Left lung (tissue), 10 donors: Measurements from ENCODE around the gene SLC30A2. TPM values are rescaled to one million over a fixed set of nuclear protein-coding genes. Genes with fewer than 3 reads are reported as not detected.

Experiments
- ATAC-seq: fragments of 200-7000 bp; cut with Tn5 transposase; one replicate; pipeline ENCODE4 v1.9.1; 2020; ENCODE audit warnings: moderate library complexity
- DNase-seq, 4 donors: peaks; one replicate each; pipeline ENCODE4 v3.0.0-alpha.2; 2013 to 2020
- H3K27ac ChIP-seq, 2 donors: fragments of 200-600 bp; sonication (generic) in 1 of 2; one replicate each; pipeline versions ENCODE4 v1.5.0 to v1.8.0; 2020 to 2021
- H3K27me3 ChIP-seq, 2 donors: fragments of 200-600 bp; sonication (generic) in 1 of 2; one replicate each; pipeline versions ENCODE4 v1.5.0 to v1.8.0; 2020 to 2021
- H3K36me3 ChIP-seq, 2 donors: fragments of 200-600 bp; sonication (generic) in 1 of 2; one replicate each; pipeline versions ENCODE4 v1.5.0 to v1.8.0; 2020 to 2021
- H3K4me1 ChIP-seq, 2 donors: fragments of 200-600 bp; one replicate each; pipeline ENCODE4 v1.8.0; 2021
- H3K4me3 ChIP-seq, 2 donors: fragments of 200-600 bp; sonication (generic) in 1 of 2; one replicate each; pipeline versions ENCODE4 v1.5.0 to v1.8.0; 2020 to 2021; ENCODE audit warnings: mild to moderate bottlenecking in 1 of 2
- H3K9me3 ChIP-seq, 2 donors: fragments of 200-600 bp; sonication (generic) in 1 of 2; one replicate each; pipeline versions ENCODE4 v1.5.0 to v1.8.0; 2020 to 2021
- intact Hi-C, 2 donors: fragments of 100-400 bp; cut with DNase I; formaldehyde crosslinking; loops; one replicate each; pipeline versions ENCODE4 v1.11.2 to v1.14.2; 2022
- polyA plus RNA-seq, 6 donors: library from polyadenylated mRNA; unstranded; fragments of 120-200 nt; gene quantifications; one replicate each; pipeline ENCODE4 v1.2.1, GENCODE V29; 2013; ENCODE audit not compliant: insufficient read length in 6 of 6
- total RNA-seq, 2 donors: library from RNA; stranded (reverse); fragmentation: NEBNext Ultra II Directional; extraction: Animal tissue kit (Norgen Biotek cat#: 25700); gene quantifications; one replicate each; pipeline ENCODE4 v1.2.1, GENCODE V29; 2021
- TF ChIP-seq, protein P1 (sequence below), 2 donors: fragments of 200-600 bp; sonication (generic) in 1 of 2; IDR thresholded peaks; one replicate each; pipeline versions ENCODE4 v1.5.0 to v1.8.0; 2021; ENCODE audit warnings: antibody characterized with exemption in 2 of 2
- donor health status: DM: no; HTN: yes; CAD: no.
- donor health status: DM: no; HTN: no; CAD: no.

Gene SLC30A2
- total and polyA plus RNA-seq, 8 donors: 0.14 to 0.29 (median 0.27) TPM; not detected in 1

DNA sequence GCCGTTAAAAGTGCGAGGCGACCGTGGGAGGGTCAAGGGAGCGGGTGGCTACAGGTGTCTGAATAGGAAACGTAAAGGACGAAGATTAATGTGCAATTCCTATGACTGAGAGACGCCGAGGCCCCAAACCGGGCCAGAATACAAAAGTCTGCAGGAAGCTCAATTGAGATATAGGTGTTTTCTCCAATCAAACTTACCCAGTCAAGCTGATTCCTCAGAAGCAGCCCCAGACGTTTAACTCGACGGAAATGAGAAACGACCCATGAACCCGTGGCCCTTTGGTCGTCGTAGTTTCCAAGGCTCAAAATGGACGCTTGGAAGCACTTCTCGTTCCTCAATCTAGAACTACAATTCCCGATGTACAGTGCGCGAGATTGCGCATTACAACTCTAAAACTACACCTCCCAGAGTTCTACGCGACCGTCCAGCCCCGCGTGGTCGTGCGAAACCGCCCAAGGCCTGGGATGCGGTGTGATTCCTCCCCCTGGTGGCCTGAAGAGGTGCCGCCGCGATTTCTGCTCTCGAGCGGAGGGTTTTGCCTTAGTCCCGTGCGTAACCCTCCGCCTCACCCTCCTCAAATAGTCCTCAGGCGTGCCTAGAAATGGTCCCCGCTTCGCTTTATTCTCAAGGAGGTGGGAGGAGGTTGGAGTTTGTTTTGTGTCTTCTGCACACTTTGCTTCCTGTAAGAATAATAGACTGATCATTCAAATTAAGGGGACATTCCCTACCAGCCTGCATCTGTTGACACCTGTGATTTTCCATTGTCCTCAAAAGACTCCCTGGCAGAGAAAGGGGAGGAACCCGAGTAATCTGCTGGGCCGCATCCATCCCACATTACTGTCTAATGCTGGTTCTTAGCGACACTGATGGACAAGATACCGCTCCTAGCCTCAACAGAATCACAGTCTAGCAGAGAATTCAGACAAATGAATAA is 47.8 kb downstream of the SLC30A2 start, which contains the start of gene PAFAH2:
PAFAH2 (minus strand) TSS at position 236 of the 934 bp plus-strand sequence. CDS start 7,247 bp downstream, outside the sequence.
- TF ChIP-seq, protein P1, sequence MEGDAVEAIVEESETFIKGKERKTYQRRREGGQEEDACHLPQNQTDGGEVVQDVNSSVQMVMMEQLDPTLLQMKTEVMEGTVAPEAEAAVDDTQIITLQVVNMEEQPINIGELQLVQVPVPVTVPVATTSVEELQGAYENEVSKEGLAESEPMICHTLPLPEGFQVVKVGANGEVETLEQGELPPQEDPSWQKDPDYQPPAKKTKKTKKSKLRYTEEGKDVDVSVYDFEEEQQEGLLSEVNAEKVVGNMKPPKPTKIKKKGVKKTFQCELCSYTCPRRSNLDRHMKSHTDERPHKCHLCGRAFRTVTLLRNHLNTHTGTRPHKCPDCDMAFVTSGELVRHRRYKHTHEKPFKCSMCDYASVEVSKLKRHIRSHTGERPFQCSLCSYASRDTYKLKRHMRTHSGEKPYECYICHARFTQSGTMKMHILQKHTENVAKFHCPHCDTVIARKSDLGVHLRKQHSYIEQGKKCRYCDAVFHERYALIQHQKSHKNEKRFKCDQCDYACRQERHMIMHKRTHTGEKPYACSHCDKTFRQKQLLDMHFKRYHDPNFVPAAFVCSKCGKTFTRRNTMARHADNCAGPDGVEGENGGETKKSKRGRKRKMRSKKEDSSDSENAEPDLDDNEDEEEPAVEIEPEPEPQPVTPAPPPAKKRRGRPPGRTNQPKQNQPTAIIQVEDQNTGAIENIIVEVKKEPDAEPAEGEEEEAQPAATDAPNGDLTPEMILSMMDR (IDR thresholded peaks at IDR 0.05): peak; percentile 91 to 98
- intact Hi-C loops: loop anchor here in 1 of 2 donors (5.0 kb wide), 1 partner anchor 101 kb away; no protein-coding TSS in a partner anchor
- Histone ChIP-seq H3K36me3 (no peaks in the 10 kb centered on the region), H3K9me3 (no peaks in the 10 kb centered on the region), H3K27me3 (no peaks in the 10 kb centered on the region), H3K4me1 (peaks cover 6 to 22% of the 10 kb centered on the region in 2 donors), H3K27ac (peak within 1 kb of the TSS; percentile 84 to 94), H3K4me3 (peak within 1 kb of the TSS; percentile 58 to 67)
- DNase-seq (peak; percentile 97 to 99 (median 98)), ATAC-seq (peak; percentile 99)

DNA sequence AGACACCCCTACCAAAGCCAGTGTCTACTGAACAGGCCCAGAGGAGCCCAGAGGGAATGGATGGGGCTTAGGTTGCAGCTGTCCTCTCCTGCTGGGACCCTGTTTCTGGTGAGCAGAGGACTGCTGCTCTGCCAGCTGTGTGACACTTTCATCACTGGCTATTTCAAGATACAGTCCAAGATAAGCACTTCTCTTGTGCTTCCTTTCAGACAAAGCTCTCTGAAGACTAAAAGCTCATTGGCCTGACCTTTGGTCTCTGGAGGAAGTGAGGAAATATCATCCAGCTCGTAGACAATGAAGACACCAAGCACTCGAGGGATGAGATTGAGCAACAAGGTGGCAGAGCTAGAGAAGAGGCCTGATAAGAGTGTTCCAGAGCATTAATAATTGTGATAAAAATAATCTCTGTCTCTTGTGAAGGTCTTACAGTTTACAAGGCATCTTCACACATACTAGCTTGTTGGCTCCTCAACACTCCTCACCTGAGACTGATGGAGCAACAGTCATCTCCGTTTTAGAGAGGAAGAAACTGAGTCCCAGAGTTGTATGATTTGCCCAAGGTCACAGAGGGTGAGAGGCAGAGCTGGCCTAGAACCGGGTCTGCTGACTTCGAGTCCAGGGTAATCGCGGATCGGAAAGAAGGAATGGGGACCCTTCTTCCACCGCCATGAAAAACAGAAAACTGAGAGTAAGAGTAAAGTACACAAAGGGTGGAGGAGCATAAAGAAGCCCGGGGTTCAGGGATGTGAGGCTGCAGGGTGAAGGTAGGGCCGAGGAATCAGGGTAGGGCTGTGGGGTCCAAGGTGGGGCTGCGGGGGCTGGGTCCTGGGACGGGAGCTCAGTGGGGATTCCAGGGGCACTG is 48.7 kb downstream of the SLC30A2 start:
- H3K27me3 ChIP-seq: no peaks in the 10 kb centered on the region
- H3K36me3 ChIP-seq: no peaks in the 10 kb centered on the region
- ATAC-seq: peak; percentile 16
- no peaks in the 10 kb centered on the region for H3K9me3 ChIP-seq
- intact Hi-C loops: loop anchor here in 1 of 2 donors (5.0 kb wide), 1 partner anchor 100 kb away; no protein-coding TSS in a partner anchor
- TF ChIP-seq, protein P1 (IDR thresholded peaks at IDR 0.05): no peak
- DNase-seq: peak in 2 of 4 donors; percentile 35 to 84
- peak overlapping the region; percentile 58 to 67 for H3K4me3 ChIP-seq
- H3K27ac ChIP-seq: peak overlapping the region; percentile 84 to 94
- peaks cover 6 to 23% of the 10 kb centered on the region in 2 donors for H3K4me1 ChIP-seq

DNA sequence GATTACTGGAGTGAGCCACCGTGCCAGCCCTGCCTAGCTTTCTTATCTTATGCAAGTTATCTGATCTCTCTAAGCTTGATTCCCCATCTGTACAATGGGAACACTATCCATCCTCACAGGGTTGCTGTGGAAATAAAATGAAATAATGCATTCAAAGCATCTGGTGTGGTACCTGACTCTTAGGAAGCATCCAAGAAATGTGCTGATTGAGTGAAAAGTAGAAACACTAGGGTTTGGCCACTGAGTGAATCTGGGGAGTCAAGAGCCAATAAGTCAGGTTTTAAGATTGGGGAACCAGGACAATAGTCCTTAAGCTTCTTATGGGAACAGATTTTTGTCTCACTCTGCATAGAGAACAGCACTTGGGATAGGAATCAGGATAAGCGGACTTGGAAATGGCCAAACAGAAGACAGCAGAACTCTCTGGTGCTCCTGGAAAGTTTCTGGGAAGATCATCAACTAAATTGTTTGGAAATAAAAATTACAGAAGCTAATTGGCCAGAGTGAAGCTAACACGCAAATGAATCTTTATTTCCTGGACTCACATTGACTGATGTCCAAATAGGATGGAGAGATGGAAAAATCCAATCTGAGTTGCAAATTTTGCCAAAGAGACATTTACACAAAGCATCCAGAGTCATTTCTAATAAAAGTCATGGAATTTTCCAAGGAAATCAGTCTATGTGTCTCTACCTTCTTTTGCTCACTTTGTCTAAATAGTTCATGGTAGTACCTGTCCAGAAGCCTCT is 51.3 kb downstream of the SLC30A2 start:
- Histone ChIP-seq H3K27ac (no peak overlapping the region), H3K27me3 (no peaks in the 10 kb centered on the region), H3K4me3 (no peak overlapping the region), H3K4me1 (peaks cover 6 to 49% of the 10 kb centered on the region in 2 donors), H3K9me3 (no peaks in the 10 kb centered on the region), H3K36me3 (peaks cover 0 to 4% of the 10 kb centered on the region in 2 donors)
- intact Hi-C loops: loop anchor here in 1 of 2 donors (5.0 kb wide), 1 partner anchor 97 kb away; no protein-coding TSS in a partner anchor
- TF ChIP-seq, protein P1 (IDR thresholded peaks at IDR 0.05): no peak
- ATAC-seq (no peak), DNase-seq (no peak)

DNA sequence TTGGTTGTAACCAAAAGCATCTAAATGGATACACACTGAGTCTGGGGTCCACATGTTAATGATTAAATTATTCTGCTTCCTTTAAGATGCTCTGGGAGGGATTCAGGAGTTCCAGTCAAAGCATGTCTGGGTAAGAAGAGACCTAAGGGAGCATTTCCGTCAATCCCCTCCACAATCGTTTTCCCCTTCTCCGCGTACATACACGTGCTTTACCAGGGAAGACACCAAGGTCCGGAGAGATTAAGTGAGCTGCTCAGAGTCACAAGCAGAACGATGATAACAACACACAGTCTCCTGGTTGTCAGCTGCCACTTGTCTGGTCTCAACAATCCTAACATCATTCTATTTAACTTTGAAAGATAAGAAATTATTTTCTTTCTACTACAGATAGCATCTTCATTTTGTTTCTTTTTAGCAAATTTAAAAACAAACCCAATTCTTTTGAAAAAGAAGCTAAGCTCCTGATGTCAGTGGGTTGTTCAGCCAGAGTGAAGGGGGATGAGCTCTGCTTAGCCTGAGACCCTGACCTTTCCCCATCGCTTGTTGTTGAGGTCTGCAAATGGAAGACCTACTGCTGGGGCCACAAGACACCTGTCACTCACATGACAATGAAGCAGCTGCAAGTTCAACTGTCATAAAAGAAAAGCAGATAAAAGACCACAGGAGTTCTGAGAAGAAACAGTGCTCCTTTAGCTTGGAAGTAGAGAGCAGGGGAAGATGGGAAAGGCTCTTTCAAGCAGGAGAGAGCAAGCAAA is 52.5 kb downstream of the SLC30A2 start:
- DNase-seq (no peak), ATAC-seq (no peak)
- no peak overlapping the region for H3K27ac ChIP-seq
- TF ChIP-seq, protein P1 (IDR thresholded peaks at IDR 0.05): no peak
- H3K36me3 ChIP-seq: peaks cover 0 to 10% of the 10 kb centered on the region in 2 donors
- peaks cover 6 to 47% of the 10 kb centered on the region in 2 donors for H3K4me1 ChIP-seq
- no peaks in the 10 kb centered on the region for H3K27me3 ChIP-seq
- intact Hi-C loops: no loop called here
- H3K4me3 ChIP-seq: no peak overlapping the region
- H3K9me3 ChIP-seq: no peaks in the 10 kb centered on the region
